Tibial nerve (tissue), 3 donors: ENCODE results near the gene MAFG.
"Not testable (repeated sequence)": the region's sequence is repeated elsewhere in the genome, so short reads cannot be mapped to it uniquely, and the experiment has no call there.

Experiments used
- CTCF ChIP-seq, 5 experiments: fragments of 200-600 bp in 3 of 5; fragments of 450-650 bp in 2 of 5; sonication (generic) in 3 of 5; IDR thresholded peaks; one replicate each; pipeline ENCODE4 v1.5.1; 2016 to 2019; ENCODE audit warnings: antibody characterized with exemption in 5 of 5, mild to moderate bottlenecking in 3 of 5, moderate library complexity in 2 of 5
- POLR2A ChIP-seq, 2 donors: fragments of 450-650 bp; IDR thresholded peaks; one replicate each; pipeline ENCODE4 v1.6.1; 2017; ENCODE audit warnings: antibody characterized with exemption in 2 of 2, mild to moderate bottlenecking in 2 of 2, moderate library complexity in 2 of 2

GRCh38 chr17:81953443-81953842 is 25.9 kb upstream of the MAFG start:
- TF ChIP-seq CTCF, POLR2A (IDR thresholded peaks at IDR 0.05): not testable (repeated sequence)
